Activated B cell treated with CpG ODN at 0.5 μM for 24 hours (primary cell): Measurements from ENCODE around the gene CACNA1E. TPM values are rescaled to one million over a fixed set of nuclear protein-coding genes. Genes with fewer than 3 reads are reported as not detected.

Experiments
- ATAC-seq: fragments of 200-7000 bp; cut with Tn5 transposase; one replicate; pipeline ENCODE4 v1.10.0; 2021; ENCODE audit warnings: low read depth, mild to moderate bottlenecking, moderate library complexity
- CTCF ChIA-PET: fragments of 350-600 bp; sonication (Branson Sonifier 250); formaldehyde crosslinking; loops from one replicate; lab custom pipeline; 2021; ENCODE audit warnings: antibody characterized with exemption; lab: Charles Lee
- POLR2A ChIA-PET: fragments of 350-600 bp; sonication (Branson Sonifier 250); formaldehyde crosslinking; loops from one replicate; lab custom pipeline; 2021; ENCODE audit warnings: antibody characterized with exemption; lab: Charles Lee
- DNase-seq: peaks from one replicate; pipeline ENCODE4 v3.0.0; 2022
- H3K27ac Mint-ChIP-seq: one replicate; pipeline ENCODE4 v1.8.0; 2020; ENCODE audit warnings: mixed read lengths
- H3K27me3 Mint-ChIP-seq: one replicate; pipeline ENCODE4 v1.8.0; 2021; ENCODE audit warnings: mixed read lengths
- H3K36me3 Mint-ChIP-seq: one replicate; pipeline ENCODE4 v1.8.0; 2021; ENCODE audit warnings: low read depth, mixed read lengths
- H3K4me1 Mint-ChIP-seq: one replicate; pipeline ENCODE4 v1.8.0; 2021; ENCODE audit warnings: mixed read lengths
- H3K4me3 Mint-ChIP-seq: one replicate; pipeline ENCODE4 v1.8.0; 2020; ENCODE audit warnings: mild to moderate bottlenecking, mixed read lengths
- H3K9me3 Mint-ChIP-seq: one replicate; pipeline ENCODE4 v1.8.0; 2020; ENCODE audit warnings: mixed read lengths
- intact Hi-C: fragments of 100-400 bp; cut with micrococcal nuclease; formaldehyde crosslinking; loops from one replicate; pipeline ENCODE4 v1.15.1; 2024
- total RNA-seq: library from RNA; stranded (reverse); gene quantifications from 2 replicates; pipeline ENCODE4 v1.2.3, GENCODE V29; 2022
- TF ChIP-seq, protein P1 (sequence below): fragments of 200-600 bp; IDR thresholded peaks from one replicate; pipeline ENCODE4 v1.8.0; 2022; ENCODE audit warnings: antibody characterized with exemption, mild to moderate bottlenecking

The CACNA1E gene
- total RNA-seq, 1 donor from 2014 or later, result 0.91 TPM

DNA sequence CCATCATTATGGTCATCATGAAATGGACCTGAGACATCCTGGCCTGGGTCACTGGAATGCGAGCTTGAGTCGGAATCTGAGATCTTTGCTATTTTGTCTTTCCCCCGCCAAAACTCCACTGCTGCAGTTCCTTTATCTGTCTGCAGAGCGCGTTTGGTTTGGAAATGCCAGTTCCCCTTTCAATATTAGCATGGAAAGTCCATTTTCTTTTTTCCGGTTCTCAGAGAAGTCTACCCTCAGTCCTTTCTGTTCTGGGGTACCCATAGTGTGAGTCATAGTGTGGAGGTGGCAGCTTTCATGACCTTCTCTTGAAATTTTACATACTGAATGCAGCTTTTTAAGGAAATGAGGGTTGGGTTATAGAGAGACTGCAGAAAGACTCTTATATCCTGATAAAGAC, 14.6 kb downstream of the CACNA1E start:
- POLR2A ChIA-PET, result no interaction called here
- Mint-ChIP-seq H3K4me1 (peaks cover 13% of the 10 kb centered on the region), H3K9me3 (no peaks in the 10 kb centered on the region), H3K36me3 (no peaks in the 10 kb centered on the region), H3K4me3 (no peak overlapping the region), H3K27me3 (peaks cover 6% of the 10 kb centered on the region), H3K27ac (no peak overlapping the region)
- ATAC-seq (no peak), DNase-seq (no peak)
- TF ChIP-seq, protein P1, sequence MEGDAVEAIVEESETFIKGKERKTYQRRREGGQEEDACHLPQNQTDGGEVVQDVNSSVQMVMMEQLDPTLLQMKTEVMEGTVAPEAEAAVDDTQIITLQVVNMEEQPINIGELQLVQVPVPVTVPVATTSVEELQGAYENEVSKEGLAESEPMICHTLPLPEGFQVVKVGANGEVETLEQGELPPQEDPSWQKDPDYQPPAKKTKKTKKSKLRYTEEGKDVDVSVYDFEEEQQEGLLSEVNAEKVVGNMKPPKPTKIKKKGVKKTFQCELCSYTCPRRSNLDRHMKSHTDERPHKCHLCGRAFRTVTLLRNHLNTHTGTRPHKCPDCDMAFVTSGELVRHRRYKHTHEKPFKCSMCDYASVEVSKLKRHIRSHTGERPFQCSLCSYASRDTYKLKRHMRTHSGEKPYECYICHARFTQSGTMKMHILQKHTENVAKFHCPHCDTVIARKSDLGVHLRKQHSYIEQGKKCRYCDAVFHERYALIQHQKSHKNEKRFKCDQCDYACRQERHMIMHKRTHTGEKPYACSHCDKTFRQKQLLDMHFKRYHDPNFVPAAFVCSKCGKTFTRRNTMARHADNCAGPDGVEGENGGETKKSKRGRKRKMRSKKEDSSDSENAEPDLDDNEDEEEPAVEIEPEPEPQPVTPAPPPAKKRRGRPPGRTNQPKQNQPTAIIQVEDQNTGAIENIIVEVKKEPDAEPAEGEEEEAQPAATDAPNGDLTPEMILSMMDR, result no peak
- CTCF ChIA-PET, result no interaction called here
- intact Hi-C loops, result no loop called here

DNA sequence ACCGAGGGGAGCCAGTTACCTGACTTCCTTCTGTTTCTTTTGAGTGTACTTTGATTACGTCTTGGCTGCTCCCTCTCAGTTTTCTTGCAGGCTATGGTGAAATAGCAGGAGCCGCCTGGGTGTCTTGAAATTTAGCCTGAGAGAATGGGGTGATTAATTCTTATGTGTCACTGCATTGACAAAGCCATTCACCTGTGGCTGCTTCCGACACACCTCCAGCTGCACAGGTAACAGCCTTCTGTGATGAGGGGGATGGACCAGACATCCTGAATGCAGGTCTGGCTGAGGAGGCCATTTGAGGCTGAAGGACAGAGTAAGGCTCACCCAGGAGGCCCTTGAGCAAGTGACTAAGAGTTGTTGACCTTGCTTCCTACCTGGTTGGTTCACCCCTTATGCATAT, 16.5 kb downstream of the CACNA1E start:
- Mint-ChIP-seq H3K9me3 (no peaks in the 10 kb centered on the region), H3K4me1 (peaks cover 32% of the 10 kb centered on the region), H3K4me3 (no peak overlapping the region), H3K36me3 (no peaks in the 10 kb centered on the region), H3K27ac (no peak overlapping the region), H3K27me3 (peaks cover 4% of the 10 kb centered on the region)
- ATAC-seq, result no peak
- ChIA-PET CTCF (no interaction called here), POLR2A (no interaction called here)
- intact Hi-C loops, result loop anchor here (10.0 kb wide), 1 partner anchor 865 kb away; the partner anchor contains the start of gene XPR1
- TF ChIP-seq, protein P1, result no peak
- no peak for DNase-seq

DNA sequence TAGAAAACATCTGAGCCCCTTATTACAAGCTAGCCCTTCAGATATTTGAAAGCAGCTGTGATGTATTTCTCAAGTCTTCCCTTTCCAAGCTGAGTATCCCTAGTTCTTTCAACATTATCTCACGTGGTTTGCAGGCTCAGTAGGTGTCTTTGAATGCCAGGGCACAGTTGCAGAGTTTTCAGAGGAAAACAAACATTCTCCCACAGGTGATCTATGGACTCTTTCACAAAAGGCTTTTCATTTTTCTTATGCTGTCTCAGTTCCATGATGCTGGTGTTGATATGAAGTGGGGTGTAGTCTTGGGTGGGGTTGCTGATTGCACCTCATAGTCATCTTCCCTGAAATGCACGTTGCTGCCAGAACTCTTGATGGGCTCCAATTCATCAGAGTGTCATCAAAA, 17.3 kb downstream of the CACNA1E start:
- H3K9me3 Mint-ChIP-seq, result no peaks in the 10 kb centered on the region
- ChIA-PET CTCF (no interaction called here), POLR2A (no interaction called here)
- intact Hi-C loops, result loop anchor here (10.0 kb wide), 1 partner anchor 866 kb away; the partner anchor contains the start of gene XPR1
- TF ChIP-seq, protein P1, result no peak
- DNase-seq (no peak), ATAC-seq (no peak)
- H3K36me3 Mint-ChIP-seq, result no peaks in the 10 kb centered on the region
- H3K27me3 Mint-ChIP-seq, result peaks cover 4% of the 10 kb centered on the region
- H3K4me3 Mint-ChIP-seq, result no peak overlapping the region
- H3K4me1 Mint-ChIP-seq, result peaks cover 40% of the 10 kb centered on the region
- no peak overlapping the region for H3K27ac Mint-ChIP-seq

DNA sequence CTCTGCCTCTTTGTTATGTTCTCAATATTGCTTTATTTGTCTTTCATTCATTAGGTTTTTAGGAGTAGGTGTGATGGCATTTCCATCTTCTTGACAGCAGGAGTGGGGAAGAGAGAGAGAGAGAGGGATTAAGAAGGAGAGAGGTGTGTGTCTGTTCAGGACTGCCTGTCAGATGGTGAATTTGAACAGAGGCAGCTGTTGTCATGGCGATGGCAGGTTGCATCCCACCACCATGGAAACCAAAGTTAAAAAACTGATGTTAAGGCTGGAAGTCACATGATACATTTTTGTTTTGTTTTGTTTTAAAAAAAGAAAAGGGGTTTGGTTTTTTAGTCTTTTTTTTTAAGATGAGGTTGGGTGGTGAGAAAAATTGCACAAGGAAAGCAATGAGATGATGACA, 18.3 kb downstream of the CACNA1E start:
- no peak for ATAC-seq
- Mint-ChIP-seq H3K27me3 (peaks cover 4% of the 10 kb centered on the region), H3K9me3 (no peaks in the 10 kb centered on the region), H3K4me3 (no peak overlapping the region), H3K27ac (no peak overlapping the region), H3K4me1 (peaks cover 48% of the 10 kb centered on the region), H3K36me3 (no peaks in the 10 kb centered on the region)
- intact Hi-C loops, result loop anchor here (10.0 kb wide), 1 partner anchor 867 kb away; the partner anchor contains the start of gene XPR1
- ChIA-PET CTCF (interaction anchor here (0.7 kb wide), 1 partner anchor 20 kb away, joined by 3 read pairs; no protein-coding TSS in a partner anchor), POLR2A (no interaction called here)
- DNase-seq, result no peak
- TF ChIP-seq, protein P1, result no peak

DNA sequence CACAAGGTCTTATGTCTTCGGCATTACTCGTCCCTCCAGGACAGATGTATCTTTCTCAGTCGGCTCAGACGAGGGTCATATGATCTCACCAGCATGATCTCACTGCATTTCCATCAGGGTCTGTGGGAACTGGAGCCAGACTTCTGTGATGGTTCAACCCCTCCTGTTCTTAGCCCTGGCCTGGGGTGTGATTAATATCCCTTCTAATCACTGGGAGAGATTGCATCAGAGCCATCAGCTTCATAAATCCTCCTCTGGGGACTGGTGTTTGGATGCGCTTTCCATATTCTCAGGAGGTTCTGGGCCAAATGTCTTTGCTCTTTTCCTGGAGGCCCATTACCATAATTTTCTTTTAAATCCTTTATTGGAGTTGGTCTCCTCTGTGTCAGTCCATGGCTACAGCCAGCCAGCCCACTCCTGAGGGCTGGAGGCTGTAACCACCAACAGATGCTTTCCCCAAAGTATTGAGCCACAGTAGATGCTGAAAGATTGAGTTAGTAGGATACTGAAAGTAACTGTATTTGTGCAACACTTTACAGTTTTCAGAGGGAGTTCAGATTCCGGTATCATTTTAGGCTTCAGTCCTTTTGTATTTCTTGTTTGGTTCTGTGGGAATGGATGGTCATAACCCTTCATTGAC, 20.0 kb downstream of the CACNA1E start:
- ChIA-PET CTCF (no interaction called here), POLR2A (no interaction called here)
- intact Hi-C loops, result loop anchor here (10.0 kb wide), 1 partner anchor 868 kb away; the partner anchor contains the start of gene XPR1
- H3K27ac Mint-ChIP-seq, result peak overlapping the region; percentile 92
- DNase-seq (no peak), ATAC-seq (no peak)
- TF ChIP-seq, protein P1, result no peak
- no peak overlapping the region for H3K4me3 Mint-ChIP-seq
- H3K9me3 Mint-ChIP-seq, result no peaks in the 10 kb centered on the region
- no peaks in the 10 kb centered on the region for H3K36me3 Mint-ChIP-seq
- H3K4me1 Mint-ChIP-seq, result peaks cover 58% of the 10 kb centered on the region
- H3K27me3 Mint-ChIP-seq, result no peaks in the 10 kb centered on the region
